Measurements from ENCODE around the gene CRHBP.

The CRHBP gene

GRCh38 chr5:77015938-77016569, 63.2 kb downstream of the CRHBP start:
- no peak for DNase-seq (ENCODE audit: low read depth)

GRCh38 chr5:77016962-77017361, 64.1 kb downstream of the CRHBP start:
- no peak for DNase-seq (ENCODE audit: low read depth)

GRCh38 chr5:77017668-77018067, 64.8 kb downstream of the CRHBP start:
- DNase-seq (ENCODE audit: low read depth): no peak

All from T follicular helper cell (primary cell).